ENCODE results near the gene ZNF710.
"Not testable (repeated sequence)": the region's sequence is repeated elsewhere in the genome, so short reads cannot be mapped to it uniquely, and the experiment has no call there.

Gene ZNF710

DNA sequence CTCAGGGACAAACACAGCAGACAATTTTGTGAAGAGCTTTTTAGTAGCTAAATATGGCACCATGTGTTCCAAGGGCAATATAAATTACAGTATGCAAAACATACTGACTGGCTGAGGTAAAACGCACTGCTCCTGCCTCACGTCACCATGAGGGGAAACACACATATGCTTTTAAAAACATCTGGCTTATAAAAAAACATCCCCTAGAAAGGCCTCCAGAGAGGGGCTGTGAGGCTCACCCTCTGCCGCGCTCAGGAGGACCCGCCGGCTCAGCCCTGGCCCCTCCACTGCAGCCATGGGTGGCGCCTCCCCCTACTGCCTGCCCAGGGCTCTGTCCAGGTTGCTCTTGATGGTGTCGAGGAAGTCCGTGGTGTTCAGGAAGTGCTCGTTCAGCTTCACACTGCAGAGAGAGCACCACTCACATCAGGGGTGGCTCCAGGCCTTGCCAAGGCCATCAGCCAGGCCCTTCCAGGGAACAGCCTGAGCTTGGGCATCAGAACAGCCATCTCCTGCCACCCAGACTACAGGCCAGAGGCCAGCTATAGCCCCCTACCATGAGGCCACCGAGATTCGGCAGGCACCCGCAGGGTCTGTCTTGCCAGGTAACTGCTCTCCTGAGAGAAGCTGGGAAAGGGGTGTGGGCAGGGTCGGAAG lies 83.0 kb downstream of the ZNF710 start:
- DNase-seq = no peak

DNA sequence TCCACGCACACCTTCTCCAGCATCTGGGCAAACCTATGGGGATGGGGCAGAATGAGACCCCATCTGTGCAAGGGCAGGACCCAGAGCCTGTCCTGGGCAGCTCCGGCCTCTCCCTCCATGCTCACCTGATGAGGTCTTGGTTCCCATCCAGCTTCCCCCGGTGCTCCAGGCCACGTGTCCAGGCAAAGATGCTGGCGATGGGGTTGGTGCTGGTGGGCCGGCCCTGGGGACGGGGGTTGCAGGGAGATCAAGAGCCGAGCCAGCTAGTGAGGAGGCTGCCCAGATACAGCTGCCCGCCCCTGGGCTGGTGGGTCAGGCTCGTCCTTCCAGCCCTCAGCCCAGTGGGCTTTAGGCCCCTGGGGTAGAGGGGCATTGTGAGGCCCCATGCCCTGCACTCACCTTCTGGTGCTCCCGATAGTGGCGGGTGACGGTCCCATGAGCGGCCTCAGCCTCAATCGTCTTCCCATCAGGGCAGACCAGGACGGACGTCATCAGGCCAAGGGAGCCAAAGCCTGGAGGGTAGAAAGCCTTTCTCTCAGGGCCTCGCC lies 83.8 kb downstream of the ZNF710 start:
- no peak for DNase-seq

DNA sequence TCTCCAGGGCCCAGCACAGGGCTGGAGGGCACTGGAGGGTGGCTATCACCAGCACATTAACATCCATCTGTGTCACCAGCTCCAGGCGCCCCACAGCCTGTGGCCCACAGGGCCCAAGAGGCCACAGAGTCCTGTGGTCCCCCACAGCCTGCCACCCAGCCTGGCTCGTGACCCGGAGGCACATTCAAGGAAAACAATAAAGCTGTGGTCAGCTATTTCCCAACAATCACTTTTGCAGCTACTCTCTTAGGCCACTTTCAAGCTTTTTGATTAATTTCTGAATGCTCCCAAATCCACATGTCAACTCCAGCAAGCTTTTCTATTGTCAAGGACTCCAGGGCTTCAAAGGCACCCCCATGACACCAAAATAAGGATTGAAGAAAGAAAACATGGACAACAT lies 84.4 kb downstream of the ZNF710 start:
- no peak for DNase-seq

DNA sequence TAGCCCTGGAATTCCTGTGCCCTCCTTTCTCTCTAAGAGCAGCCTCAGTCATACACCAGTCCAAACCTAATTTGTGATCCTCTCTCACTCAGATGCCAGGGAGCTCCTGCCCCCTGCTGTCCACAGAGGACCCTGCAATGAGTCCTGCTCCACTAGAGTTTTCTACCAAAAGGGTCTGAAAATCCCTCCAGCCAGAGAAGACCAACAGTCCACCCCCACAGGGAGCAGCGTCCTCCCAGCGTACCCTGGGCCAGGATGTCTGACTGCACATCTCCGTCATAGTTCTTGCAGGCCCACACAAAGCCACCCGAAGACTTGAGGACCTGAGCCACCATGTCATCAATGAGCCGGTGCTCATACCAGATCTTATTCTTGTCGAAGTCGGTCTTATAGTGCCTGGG lies 85.7 kb downstream of the ZNF710 start:
- DNase-seq = no peak

DNA sequence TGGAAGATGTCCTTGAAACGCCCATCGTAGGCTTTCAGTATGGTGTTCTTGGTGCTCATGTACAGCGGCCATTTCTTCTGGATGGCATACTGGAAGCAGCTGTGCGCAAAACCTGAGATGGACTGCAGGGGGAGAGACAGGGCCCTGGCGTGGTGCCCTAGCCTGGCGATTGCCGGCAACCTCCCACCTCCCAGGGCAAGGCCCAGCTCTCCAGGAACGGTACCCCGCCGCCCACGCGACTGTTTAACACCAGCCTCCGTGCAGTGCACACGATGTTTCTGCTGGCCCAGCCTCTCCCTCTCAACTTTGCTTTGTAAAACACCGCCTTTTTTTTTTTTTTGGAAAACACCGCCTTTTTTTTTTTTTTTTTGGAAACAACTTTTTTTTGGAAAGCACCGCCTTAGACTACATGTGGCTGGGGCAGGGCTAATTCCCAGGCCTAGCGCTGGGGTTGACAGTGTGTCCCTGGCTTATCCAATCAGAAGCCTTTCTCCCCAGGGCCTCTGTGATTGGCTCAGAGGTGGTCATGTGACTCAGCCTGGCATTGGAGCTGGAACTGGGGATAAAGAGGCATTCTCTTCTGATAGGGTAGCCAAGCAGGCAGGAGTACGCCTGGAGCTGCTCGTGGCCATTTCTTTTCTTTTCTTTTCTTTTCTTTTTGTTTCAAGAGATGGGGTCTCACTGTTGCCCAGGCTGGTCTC lies 86.5 kb downstream of the ZNF710 start:
- DNase-seq = no peak

DNA sequence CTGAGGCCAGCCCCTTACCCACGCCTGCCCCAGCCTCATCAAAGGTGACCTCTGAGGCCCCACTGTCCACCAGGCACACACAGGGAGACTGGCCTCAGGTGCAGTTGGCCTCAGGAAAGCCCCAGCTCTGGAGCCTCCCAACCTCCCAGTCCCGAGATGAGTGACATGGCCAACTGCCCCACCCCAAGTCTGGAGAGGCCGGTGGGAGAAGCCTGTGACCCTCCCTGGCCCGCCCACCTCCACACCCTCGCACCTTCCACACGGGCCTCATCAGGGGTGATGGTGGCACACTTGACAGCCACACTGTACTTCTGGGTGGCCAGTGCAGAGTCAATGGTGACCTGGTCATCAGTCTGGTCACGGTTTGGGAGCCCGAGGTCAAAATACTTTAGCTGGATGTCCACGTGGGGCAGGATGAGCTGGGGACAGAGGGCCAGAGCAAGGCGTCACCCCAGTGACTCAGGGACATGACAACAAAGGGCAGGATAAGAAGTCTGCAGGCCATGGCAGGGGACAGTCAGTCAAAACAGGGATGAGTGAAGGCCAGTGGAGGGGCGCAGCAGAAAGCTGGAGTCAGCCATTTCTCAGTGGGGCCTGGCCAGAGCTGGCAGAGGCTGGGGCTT lies 89.2 kb downstream of the ZNF710 start:
- no peak for DNase-seq

DNA sequence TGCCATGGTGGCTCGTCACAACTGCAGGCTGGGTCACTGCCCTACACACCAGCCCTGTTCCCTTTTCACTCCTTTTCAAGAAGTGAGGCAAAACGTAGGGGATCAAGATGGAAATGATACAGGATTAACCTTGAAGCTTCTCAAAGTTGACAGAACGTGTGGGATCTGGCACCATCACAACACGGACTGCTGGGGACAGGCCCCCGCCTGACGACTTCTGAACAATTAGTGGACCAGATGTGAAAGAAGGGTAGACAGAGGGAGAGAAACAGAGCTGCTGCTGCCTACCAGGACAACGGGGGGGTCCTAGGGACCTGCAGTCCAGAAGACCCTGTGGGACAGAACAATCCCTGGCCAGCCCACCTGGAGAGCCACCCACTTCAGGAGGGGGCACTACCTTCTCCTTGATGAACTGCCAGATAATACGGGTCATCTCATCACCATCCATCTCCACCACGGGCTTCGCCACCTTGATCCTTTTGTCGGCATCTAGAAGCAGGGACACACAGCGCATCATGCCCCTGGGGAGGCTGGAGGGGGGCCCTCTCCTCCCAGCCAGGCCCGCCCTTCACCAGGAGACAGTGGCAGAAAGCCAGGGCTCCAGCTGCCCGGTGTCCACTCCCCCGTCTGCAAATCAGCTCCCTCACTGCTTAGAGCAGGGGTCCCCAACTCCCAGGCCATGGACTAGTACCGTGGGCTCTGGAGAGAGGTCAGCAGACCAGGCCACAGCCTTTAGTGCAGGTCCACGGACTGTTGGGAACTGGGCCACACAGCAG lies 90.2 kb downstream of the ZNF710 start:
- no peak for DNase-seq

DNA sequence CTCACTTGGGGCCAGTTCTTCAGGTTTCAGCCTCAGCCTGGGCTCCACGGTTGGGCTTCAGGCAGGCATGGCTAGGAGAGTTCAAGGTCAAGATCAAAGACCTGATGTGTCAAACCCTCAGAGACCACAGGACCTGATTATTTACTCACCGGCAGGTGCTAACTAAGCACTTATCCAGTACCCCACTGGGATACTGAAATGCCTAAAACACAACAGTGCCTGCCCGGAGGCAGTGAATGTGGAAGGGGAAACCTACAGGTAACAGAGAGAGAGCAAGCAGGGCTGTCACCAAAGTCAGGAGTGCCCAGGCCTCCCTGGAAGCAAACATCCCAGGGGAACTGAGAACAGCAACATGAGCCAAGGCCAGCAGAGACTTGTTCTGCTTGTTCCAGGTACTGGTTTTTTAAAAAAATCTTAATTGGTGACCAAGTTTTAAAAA lies 94.4 kb downstream of the ZNF710 start:
- no peak for DNase-seq

DNA sequence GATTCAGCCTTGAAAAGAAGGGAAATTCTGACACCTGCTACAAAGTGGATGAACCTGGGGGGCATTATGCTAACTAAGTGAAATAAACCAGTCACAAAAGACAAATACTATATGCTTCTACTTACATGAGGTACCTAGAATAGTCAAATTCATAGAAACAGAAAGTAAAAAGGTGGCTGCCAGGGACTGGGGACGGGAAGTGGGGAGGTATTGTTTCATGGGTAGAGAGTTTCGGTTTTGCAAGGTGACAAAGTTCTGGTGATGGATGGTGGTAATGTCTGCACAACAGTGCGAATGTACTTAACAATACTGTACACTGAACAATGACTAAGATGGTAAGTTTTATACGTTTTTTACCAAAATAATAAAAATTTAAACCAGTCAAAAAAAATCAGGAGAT lies 96.4 kb downstream of the ZNF710 start:
- peak; percentile 17 for DNase-seq

DNA sequence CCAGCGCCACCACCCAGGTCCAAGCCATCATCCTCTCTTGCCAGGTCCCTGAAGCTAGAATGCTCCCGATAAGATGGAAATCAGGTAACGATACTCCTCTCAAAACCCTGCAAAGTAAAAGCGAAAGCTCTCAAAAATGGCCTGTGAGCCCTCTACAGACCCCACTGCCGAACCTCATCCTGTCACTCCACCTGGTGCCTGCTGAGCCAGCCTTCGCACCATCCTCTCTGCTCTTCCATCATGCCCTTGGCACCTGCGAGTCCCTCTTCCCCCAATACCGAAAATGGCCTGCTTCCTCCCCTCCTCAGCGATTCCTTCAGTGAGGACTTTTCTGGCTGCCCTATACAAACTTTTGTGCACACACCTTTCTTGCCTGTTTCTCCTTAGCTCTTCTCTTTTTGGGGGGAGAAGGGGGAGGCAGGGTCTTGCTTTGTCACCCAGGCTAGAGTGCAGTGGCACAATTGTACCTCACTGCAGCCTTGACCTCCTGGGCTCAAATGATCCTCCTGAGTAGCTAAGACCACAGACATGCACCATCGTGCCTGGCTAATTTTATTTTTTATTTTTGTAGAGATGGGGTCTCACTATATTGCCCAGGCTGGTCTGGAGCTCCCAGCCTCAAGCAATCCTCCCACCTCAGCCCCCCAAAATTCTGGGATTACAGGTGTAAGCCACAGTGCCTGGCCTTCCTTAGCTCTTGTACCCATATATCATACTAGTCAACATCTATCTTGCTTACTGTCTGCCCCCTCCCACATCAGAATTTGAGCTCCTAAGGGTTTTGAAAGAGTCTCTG lies 98.1 kb downstream of the ZNF710 start:
- DNase-seq = peak; percentile 14

DNA sequence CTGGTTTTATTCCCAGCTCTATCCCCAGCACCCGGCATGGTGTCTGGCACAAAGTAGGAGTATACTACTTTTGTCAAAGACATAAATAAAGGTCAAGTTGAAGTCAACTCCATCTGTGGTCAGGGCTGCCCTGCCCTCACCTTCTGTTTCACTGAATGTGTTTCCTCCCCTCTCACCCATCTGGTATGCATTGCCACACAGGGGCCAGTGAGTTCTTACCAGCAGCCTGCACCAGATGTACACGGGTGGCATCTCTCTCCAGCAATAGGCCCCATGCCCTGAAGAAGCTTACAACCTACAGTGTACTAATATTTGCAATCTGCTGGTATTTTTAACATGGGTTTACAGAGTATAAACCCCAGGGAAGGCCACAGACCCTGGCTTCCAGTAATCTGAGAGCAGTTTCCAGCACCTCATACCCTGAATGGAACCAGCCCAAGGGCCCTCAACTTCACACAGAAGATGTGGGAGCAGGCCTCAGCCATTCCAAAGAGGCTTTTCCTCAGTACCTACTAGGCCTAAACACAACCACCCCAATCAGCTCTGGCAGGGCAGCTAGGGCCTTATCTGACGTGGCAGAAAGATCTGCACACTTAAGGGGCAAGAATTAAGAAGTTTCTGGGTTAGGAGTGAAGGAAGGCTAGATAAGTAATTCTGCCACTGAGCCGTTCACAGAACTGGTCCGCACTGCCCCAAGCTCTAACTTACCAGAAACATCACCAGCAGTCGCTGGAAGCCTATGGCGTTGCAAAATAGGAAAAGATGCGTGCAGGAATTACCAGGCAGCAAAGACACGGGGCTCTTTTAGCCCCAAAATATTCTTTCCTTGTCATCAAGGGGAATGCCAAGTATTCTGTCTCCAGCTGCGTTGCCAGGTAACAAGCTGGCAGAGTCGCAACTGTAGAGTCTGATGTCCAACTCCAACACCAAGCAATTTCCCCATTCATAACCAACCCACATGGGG lies 99.0 kb downstream of the ZNF710 start:
- DNase-seq = no peak

DNA sequence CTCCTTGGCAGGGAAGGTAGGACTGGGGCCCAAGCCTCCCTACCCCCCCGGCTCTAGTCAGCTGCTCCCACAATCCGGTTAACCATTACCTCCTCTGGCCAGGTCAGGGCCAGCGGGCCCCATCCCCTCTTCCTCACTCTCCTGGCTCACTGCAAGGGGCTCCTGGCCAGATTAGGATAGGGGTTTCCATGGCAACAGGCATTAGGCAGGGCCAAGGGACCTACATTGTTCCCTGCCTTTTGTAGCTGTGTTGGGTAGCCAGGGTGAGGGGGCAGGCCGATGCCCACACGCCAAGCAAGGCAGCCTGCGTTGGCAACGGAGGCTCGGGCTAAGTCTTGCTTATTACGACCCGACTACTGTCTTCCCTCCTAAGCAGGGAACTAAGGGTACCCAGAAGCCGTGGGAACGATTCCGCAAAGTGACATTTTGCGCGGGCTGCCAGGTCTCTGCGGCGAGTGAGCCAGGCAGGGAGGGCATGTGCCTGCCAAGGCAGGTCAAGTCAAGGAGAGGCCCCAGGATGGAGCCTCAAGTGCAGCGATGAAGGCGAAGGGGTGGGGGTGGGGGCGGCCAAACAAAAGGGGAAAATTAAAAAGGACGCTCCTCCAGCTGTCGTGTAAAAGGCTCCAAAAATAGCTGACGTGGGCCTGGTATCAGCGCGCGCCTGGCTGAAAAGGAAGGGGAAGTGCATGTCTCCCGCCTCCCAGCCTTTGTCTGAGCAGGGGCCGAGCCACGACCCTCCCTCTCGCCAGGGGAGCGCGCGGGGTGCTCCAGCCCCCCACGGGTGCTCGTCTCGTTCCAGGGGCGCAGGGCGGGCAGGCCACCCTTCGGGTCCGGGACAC lies 100.2 kb downstream of the ZNF710 start:
- DNase-seq = peak; percentile 13

DNA sequence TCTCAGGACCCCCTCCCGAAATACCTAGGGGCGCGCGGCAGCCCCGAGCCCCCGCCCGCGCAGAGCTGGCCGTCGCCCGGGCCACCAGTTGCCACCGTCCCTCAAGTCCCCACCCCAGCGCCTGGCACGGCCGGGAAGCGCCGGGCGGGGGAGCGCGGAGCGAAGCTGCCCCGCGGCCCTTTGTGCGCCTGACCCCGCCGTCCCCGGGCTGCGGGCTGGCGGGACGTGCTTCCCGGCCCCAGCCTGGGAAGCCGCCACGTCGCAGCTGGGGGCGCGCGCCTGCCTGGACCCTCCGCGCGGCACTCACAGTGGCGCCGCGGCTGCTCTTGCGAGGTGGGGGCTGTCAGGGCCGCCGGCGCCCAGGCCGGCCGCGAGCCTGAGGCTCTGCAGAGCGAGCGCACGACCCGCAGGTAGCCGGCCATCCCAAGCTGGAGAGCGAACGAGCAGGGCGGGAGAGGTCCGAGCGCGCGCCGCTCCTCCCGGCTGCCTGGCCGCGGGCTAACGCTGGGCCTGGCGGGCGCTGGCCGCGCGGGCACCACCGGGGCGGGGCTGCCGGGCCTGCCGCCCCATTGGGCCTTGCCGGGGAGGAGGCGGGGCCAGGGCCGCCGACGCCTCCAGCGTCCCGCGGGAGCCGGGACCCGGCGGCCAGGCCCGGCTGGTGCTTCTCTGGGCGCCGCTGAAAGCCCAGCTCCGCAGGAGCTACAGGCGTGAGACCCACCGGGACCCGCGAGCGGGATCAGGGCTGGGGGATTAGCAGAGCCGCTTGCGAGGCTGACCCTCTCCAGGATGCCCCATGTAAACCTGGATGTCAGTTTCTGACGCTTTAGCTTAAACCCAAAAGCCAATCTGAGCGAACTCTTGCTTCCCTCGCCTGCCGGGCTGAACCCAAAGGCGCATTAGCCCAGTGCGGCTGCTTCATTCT lies 101.1 kb downstream of the ZNF710 start, which contains the start of gene IDH2:
IDH2 (minus strand) TSS at position 500 of the 922 bp plus-strand sequence; CDS start at position 422, 78 bp downstream.
- DNase-seq = peak; percentile 47

DNA sequence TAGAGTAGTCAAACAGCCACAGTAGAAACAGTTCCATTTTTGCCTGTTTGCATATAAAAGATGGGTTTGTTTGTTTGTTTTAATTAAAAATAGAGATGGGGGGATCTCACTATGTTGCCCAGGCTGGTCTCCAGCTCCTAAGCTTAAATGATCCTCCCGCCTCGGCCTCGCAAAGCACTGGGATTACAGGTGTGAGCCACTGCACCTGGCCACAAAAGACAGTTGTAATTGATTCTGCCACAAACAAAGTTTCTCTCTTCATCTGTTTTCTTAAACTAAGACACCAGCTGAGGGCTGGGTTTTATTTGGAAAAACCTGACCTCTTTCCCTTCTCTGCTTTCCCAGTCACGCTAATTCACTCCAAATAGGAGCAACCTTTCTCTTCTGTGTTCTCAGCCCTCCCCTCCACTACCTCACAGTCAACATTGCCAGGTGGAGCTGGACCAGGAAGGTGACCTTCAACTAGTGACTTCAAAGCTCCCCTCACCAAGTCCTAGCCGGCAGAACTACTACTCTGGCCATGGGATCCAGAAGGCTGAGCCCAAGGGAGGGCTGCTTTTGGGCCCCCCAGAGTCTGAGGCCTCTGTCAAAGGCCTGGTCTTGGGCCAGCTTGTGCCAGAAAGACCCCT lies 102.7 kb downstream of the ZNF710 start:
- DNase-seq = no peak

DNA sequence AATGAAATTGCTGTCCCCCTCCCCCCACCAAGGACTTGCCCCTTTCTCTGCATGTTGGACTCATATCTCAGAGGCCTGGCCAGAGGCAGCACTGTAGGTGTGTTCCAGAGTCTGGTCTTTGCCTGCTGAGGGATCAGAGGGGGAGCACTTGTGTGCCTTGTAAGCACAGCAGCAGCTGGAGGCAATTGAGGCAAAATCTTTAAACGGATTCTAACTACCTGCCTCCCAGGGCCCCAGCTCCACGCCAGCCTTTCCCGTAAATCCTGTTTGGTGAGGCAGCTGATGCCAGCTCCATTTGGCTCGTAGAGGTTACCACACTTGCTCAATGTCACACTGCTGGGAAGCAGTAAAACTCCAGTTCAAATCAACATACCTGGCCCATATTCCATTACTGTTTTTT lies 103.4 kb downstream of the ZNF710 start:
- no peak for DNase-seq

DNA sequence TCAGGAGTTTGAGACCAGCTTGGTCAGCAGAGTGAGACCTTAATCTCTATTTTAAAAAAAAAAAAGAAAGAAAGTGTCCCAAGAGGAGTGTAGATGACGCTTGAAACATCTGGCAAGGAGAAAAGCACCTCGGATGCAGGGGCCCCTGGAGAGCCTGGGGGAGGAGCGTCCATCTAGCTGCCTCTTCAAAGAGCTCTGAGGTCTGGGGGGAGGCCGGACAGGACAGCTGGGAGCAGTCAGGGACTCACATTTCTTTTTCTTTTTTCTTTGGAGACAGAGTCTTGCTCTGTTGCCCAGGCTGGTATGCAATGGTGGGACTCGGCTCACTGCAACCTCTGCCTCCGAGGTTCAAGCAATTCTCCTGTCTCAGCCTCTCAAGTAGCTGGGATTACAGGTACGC lies 104.4 kb downstream of the ZNF710 start:
- DNase-seq = no peak

DNA sequence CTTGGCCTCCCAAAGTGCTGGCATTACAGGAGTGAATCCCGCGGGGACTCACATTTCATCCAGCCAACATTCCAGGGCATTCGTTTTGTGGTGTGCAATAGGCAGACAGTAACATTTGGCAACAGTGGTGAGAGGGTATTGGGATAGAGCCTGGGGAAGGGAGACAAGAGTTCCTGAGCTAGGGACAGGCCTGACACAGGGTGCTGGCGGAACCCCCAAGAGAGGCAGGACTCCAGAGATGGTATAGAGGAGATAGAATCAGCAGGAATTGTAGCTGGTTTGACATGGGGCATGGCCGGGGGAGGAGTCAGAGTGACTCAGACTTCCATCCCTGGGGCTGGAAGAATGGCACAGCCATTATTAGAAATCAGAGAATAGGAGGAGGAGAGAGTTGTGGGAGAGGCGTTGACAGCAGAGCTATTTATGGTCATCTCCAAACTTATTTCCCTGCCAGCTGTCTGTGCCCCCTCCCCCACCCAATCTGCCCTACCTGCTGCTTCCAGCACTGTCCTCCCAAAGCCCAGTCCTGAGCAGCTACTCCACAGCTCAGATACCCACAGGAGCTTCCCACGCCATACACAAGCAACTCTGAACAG lies 105.5 kb downstream of the ZNF710 start:
- no peak for DNase-seq

DNA sequence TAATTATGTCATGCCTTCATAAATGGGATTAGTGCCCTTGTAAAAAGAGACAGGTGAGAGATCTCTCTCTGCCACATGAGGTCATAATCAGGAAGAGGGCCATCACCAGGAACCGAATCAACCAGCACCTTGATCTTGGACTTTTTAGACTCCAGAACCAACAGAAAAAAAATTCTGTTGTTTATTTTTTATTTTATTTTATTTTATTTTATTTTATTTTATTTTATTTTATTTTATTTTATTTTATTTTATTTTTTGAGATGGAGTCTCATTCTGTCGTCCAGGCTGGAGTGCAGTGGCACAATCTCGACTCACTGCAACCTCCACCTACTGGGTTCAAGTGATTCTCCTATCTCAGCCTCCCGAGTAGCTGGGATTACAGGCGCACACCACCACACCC lies 106.9 kb downstream of the ZNF710 start:
- not testable (repeated sequence) for DNase-seq

Measured in effector CD8-positive, alpha-beta T cell (primary cell).